K562 (cell line): ENCODE data around the gene ANKS1B.

Experiments
- CHD2 ChIP-seq: IDR thresholded peaks from 2 replicates; pipeline ENCODE4 v1.6.1; 2011; ENCODE audit warnings: low read depth, low read length
- CTCF ChIP-seq, 3 experiments: IDR thresholded peaks in 2 of 3; conservative IDR thresholded peaks in 1 of 3; 2 replicates each; pipeline ENCODE4 v1.5.1; 2011 to 2012; ENCODE audit warnings: low read length in 3 of 3, mild to moderate bottlenecking in 3 of 3, control low read depth in 2 of 3, improper control_type of control experiment in 1 of 3, inconsistent platforms in 1 of 3, low read depth in 1 of 3, mixed read lengths in 1 of 3, moderate library complexity in 1 of 3; ENCODE audit not compliant: insufficient read depth in 2 of 3
- KAT8 ChIP-seq: fragments of 450-650 bp; IDR thresholded peaks from 2 replicates; pipeline ENCODE4 v1.6.1; 2016; ENCODE audit warnings: low read depth, mild to moderate bottlenecking
- PHF21A ChIP-seq: fragments of 450-650 bp; IDR thresholded peaks from 2 replicates; pipeline ENCODE4 v1.6.1; 2017; ENCODE audit warnings: low read depth, borderline replicate concordance
- POLR2A ChIP-seq: fragments of 450-650 bp; conservative IDR thresholded peaks from 2 replicates; pipeline ENCODE4 v1.6.1; 2016
- PREB ChIP-seq: sonication (generic); formaldehyde crosslinking; IDR thresholded peaks from 2 replicates; pipeline ENCODE4 v1.8.1; 2023; ENCODE audit warnings: mild to moderate bottlenecking, missing genetic modification reagents
- ZBTB8A ChIP-seq: fragments of 450-650 bp; IDR thresholded peaks from 2 replicates; pipeline ENCODE4 v1.6.1; 2018; ENCODE audit warnings: mild to moderate bottlenecking, moderate library complexity; ENCODE audit not compliant: partially characterized antibody

GRCh38 chr12:99223579-99223978, 761.2 kb downstream of the ANKS1B start:
- TF ChIP-seq POLR2A (no peak), CTCF (IDR thresholded peaks at IDR 0.05 in 2 of 3, conservative IDR thresholded peaks at IDR 0.05 in 1 of 3; ENCODE audit: insufficient read depth in 2 of 3, low read depth in 1 of 3, low read length in 3 of 3) (no peak), CHD2 (no peak), PREB (CRISPR knock-in tag) (no peak), KAT8 (no peak), PHF21A (no peak), ZBTB8A (no peak)
